Karpas-422 (cell line): ENCODE measurements around the gene ZSCAN10. TPM values are rescaled to one million over a fixed set of nuclear protein-coding genes. Genes with fewer than 3 reads are reported as not detected.
A peak's percentile ranks its signal among the peaks of the same experiment; 100 is the strongest.

Experiments
- DNase-seq: peaks from one replicate; pipeline ENCODE4 v3.0.0-alpha.2; 2015
- H2AFZ ChIP-seq: fragments of 200-600 bp; sonication (generic); 2 replicates; pipeline ENCODE4 v1.6.1; 2014; ENCODE audit warnings: antibody characterized with exemption, low read length, mixed read lengths
- H3K27ac ChIP-seq: fragments of 200-600 bp; sonication (generic); 2 replicates; pipeline ENCODE4 v1.5.1; 2014; ENCODE audit warnings: mild to moderate bottlenecking, low read length, moderate library complexity
- H3K27me3 ChIP-seq: fragments of 200-600 bp; sonication (generic); 2 replicates; pipeline ENCODE4 v1.6.1; 2014; ENCODE audit warnings: low read length, mixed read lengths
- H3K36me3 ChIP-seq: fragments of 200-600 bp; sonication (generic); 2 replicates; pipeline ENCODE4 v1.6.1; 2014; ENCODE audit warnings: low read length, mixed read lengths; ENCODE audit not compliant: insufficient read depth
- H3K4me1 ChIP-seq: fragments of 200-600 bp; sonication (generic); 2 replicates; pipeline ENCODE4 v1.6.1; 2014; ENCODE audit warnings: mild to moderate bottlenecking, low read length, mixed read lengths
- H3K4me2 ChIP-seq: fragments of 200-600 bp; sonication (generic); 2 replicates; pipeline ENCODE4 v1.6.1; 2014; ENCODE audit warnings: low read length, low read depth, mild to moderate bottlenecking; ENCODE audit not compliant: poor library complexity, severe bottlenecking
- H3K4me3 ChIP-seq: fragments of 200-600 bp; sonication (generic); 2 replicates; pipeline ENCODE4 v1.5.1; 2014; ENCODE audit warnings: mild to moderate bottlenecking, antibody characterized with exemption, low read length, mixed read lengths
- H3K79me2 ChIP-seq: fragments of 200-600 bp; sonication (generic); 2 replicates; pipeline ENCODE4 v1.6.1; 2014; ENCODE audit warnings: mild to moderate bottlenecking, low read length, mixed read lengths
- H3K9ac ChIP-seq: fragments of 200-600 bp; sonication (generic); 2 replicates; pipeline ENCODE4 v1.6.0; 2014; ENCODE audit warnings: low read length
- H3K9me2 ChIP-seq: fragments of 200-600 bp; sonication (generic), shearing (Covaris generic); replicated peaks from 2 replicates; pipeline ENCODE4 v1.6.0; 2014; ENCODE audit warnings: mild to moderate bottlenecking, low read length, moderate library complexity; ENCODE audit not compliant: insufficient read depth
- H3K9me3 ChIP-seq: fragments of 300-700, 200-600 bp; sonication (generic); 2 replicates; pipeline ENCODE4 v1.6.1; 2014; ENCODE audit warnings: low read length, mixed read lengths
- H4K20me1 ChIP-seq: fragments of 200-600 bp; sonication (generic); 2 replicates; pipeline ENCODE4 v1.6.1; 2014; ENCODE audit warnings: mild to moderate bottlenecking, antibody characterized with exemption, low read length, low read depth; ENCODE audit not compliant: insufficient read depth
- total RNA-seq: library from RNA; depleted of rRNA; stranded (reverse); fragments of >200 nt; shearing (Covaris generic); gene quantifications from 2 replicates; pipeline ENCODE4 v1.2.3, GENCODE V29; 2014; ENCODE audit warnings: low replicate concordance

The ZSCAN10 gene
- total RNA-seq, 1 experiment from 2014 or later = not detected

GRCh38 chr16:3049921-3050481 lies 49.1 kb downstream of the ZSCAN10 start:
- Histone ChIP-seq H3K4me1 (peaks cover 19% of the 10 kb centered on the region), H3K4me3 (no peak overlapping the region)

DNA sequence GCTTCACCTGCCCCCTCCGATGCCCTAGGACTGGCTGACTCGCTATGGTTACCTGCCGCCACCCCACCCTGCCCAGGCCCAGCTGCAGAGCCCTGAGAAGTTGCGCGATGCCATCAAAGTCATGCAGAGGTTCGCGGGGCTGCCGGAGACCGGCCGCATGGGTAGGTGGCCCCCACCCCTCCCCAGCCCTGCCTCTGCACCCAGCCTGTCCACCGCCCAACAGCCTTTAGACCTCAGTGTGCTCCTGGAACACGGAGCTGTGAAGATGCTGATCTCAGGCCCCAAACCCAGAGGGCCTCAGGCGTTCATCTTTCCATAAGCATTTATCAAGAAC lies 51.7 kb downstream of the ZSCAN10 start:
- Histone ChIP-seq H4K20me1 (no peaks in the 10 kb centered on the region), H3K4me1 (peaks cover 17% of the 10 kb centered on the region), H3K27ac (no peak overlapping the region), H2AFZ (no peak overlapping the region), H3K79me2 (no peaks in the 10 kb centered on the region), H3K36me3 (no peaks in the 10 kb centered on the region), H3K27me3 (no peaks in the 10 kb centered on the region), H3K9ac (no peak overlapping the region), H3K9me2 (no peaks in the 10 kb centered on the region), H3K4me3 (no peak overlapping the region), H3K4me2 (no peak overlapping the region), H3K9me3 (no peaks in the 10 kb centered on the region)
- no peak for DNase-seq

More at GRCh38 chr16:3049921-3050481, 49.1 kb downstream of the ZSCAN10 start:
- H3K27ac ChIP-seq = no peak overlapping the region
- no peaks in the 10 kb centered on the region for H3K9me3 ChIP-seq
- no peaks in the 10 kb centered on the region for H3K9me2 ChIP-seq
- no peaks in the 10 kb centered on the region for H4K20me1 ChIP-seq
- H3K9ac ChIP-seq = no peak overlapping the region
- H3K4me2 ChIP-seq = no peak overlapping the region
- no peak overlapping the region for H2AFZ ChIP-seq
- no peaks in the 10 kb centered on the region for H3K79me2 ChIP-seq
- no peaks in the 10 kb centered on the region for H3K27me3 ChIP-seq
- no peak for DNase-seq
- H3K36me3 ChIP-seq = no peaks in the 10 kb centered on the region

- Histone ChIP-seq H2AFZ (no peak overlapping the region), H3K9me2 (no peaks in the 10 kb centered on the region), H4K20me1 (no peaks in the 10 kb centered on the region), H3K9ac (no peak overlapping the region), H3K36me3 (no peaks in the 10 kb centered on the region), H3K4me2 (no peak overlapping the region), H3K4me3 (no peak overlapping the region), H3K27ac (no peak overlapping the region), H3K9me3 (no peaks in the 10 kb centered on the region), H3K4me1 (peaks cover 17% of the 10 kb centered on the region), H3K79me2 (no peaks in the 10 kb centered on the region), H3K27me3 (no peaks in the 10 kb centered on the region)
- no peak for DNase-seq
Measured at GRCh38 chr16:3046641-3047386, 52.3 kb downstream of the ZSCAN10 start.

DNA sequence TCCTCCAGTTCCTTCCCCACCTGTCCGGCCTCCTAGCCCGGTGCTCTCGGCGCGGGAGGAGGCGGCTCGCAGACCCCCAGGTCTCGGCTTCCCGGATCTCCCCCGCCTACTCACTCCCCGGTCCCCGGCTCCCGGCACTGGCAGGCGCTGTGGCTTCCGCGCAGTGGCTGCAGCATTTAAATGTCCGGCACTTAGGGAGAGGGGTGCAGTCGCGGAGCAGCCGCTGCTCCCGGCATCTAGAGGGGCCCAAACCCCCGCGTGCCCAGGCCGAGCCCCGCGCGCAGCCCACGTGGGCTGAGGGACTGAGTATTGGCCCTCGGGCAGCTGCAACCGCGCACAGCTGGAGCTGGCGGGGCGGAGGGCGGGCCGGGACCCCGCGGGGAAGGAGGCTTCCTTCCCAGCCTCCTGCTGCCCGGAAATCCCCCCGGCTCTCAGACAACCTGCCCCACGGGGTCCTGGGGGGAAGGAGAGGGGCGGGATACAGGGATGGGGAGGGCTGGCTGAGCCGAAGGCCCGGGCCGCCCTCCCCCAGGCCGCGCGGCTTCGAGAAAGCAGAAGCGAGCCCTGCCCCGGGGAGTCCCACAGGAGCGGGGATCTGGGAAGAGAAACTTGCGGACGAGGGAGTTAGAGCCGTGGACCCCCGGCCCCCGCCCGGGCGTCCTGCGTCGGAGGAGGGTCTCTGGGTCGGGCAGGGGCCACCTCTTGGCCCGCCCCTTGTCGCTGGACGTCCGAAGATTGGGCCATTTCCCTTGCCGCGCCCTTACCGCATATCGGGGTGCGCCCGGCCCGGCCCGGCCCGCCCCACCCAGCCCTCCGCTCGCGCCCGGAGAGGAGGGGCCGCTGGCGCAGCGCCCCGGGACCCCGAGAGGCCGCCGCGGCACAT lies 53.1 kb downstream of the ZSCAN10 start, which contains the start of gene MMP25:
Gene MMP25, plus strand, starts transcription at position 804 of the 883 bp plus-strand sequence. CDS start 357 bp downstream, outside the sequence.
- peaks cover 16% of the 10 kb centered on the region for H3K4me1 ChIP-seq
- no peaks in the 10 kb centered on the region for H4K20me1 ChIP-seq
- H2AFZ ChIP-seq = no peak within 1 kb of the TSS
- H3K4me2 ChIP-seq = peak within 1 kb of the TSS; percentile 67
- no peak for DNase-seq
- H3K9me3 ChIP-seq = no peaks in the 10 kb centered on the region
- H3K36me3 ChIP-seq = no peaks in the 10 kb centered on the region
- H3K27ac ChIP-seq = no peak within 1 kb of the TSS
- no peaks in the 10 kb centered on the region for H3K27me3 ChIP-seq
- no peaks in the 10 kb centered on the region for H3K79me2 ChIP-seq
- peak within 1 kb of the TSS; percentile 59; the same call in 1 of the 2 replicates for H3K4me3 ChIP-seq
- H3K9me2 ChIP-seq = no peaks in the 10 kb centered on the region
- peak within 1 kb of the TSS; percentile 53 for H3K9ac ChIP-seq

GRCh38 chr16:3044708-3045107 lies 54.4 kb downstream of the ZSCAN10 start:
- Histone ChIP-seq H3K79me2 (no peaks in the 10 kb centered on the region), H3K4me3 (no peak overlapping the region), H3K36me3 (no peaks in the 10 kb centered on the region), H3K9me2 (no peaks in the 10 kb centered on the region), H3K9ac (no peak overlapping the region), H3K9me3 (no peaks in the 10 kb centered on the region), H3K4me2 (no peak overlapping the region), H2AFZ (no peak overlapping the region), H3K27ac (no peak overlapping the region), H4K20me1 (no peaks in the 10 kb centered on the region), H3K4me1 (peaks cover 7% of the 10 kb centered on the region), H3K27me3 (no peaks in the 10 kb centered on the region)
- no peak for DNase-seq

DNA sequence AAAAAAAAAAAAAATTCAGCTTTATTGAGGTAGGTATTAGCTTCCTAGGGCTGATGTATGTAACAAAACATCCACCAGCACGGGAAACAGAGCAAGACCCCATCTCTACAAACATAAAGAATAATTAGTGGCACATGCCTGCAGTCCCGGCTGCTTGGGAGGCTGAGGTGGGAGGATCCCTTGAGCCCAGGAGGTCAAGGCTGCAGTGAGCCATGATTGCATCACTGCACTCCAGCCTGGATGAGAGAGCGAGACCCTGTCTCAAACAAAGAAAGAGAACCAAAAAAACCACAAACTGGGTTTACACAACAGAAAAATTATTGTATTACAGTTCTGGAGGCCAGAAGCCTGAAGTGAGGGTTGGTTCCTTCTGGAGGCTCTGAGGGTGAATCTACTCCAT lies 56.7 kb downstream of the ZSCAN10 start:
- no peak overlapping the region for H3K4me3 ChIP-seq
- no peak overlapping the region for H3K27ac ChIP-seq
- H3K9ac ChIP-seq = no peak overlapping the region
- H3K27me3 ChIP-seq = no peaks in the 10 kb centered on the region
- no peak overlapping the region for H3K4me2 ChIP-seq
- no peaks in the 10 kb centered on the region for H3K9me3 ChIP-seq
- no peaks in the 10 kb centered on the region for H4K20me1 ChIP-seq
- H3K36me3 ChIP-seq = no peaks in the 10 kb centered on the region
- no peak for DNase-seq
- H2AFZ ChIP-seq = no peak overlapping the region
- peaks cover 7% of the 10 kb centered on the region for H3K4me1 ChIP-seq
- H3K79me2 ChIP-seq = no peaks in the 10 kb centered on the region
- no peaks in the 10 kb centered on the region for H3K9me2 ChIP-seq

DNA sequence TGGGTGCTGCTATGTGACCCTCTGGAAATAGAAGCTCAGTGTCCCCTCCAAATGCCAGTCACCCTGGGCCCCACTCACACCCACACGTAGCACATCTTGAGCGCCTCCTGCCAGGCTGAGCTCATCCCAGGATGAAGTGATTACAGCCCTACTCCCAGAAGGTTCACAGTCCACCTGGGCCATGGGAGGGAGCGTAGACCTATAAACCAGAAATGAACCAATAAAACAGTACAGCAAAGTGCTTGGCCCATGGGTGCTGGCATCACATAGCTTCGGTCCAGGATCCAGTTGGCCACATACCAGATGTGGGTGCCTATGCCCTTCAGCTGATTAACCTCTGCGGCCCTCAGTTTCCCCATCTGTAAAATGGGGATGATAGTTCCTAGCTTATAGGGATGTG lies 60.2 kb downstream of the ZSCAN10 start:
- H3K9ac ChIP-seq = no peak overlapping the region
- H3K9me2 ChIP-seq = no peaks in the 10 kb centered on the region
- no peaks in the 10 kb centered on the region for H4K20me1 ChIP-seq
- H3K9me3 ChIP-seq = no peaks in the 10 kb centered on the region
- no peak overlapping the region for H3K27ac ChIP-seq
- H3K4me1 ChIP-seq = no peaks in the 10 kb centered on the region
- no peaks in the 10 kb centered on the region for H3K27me3 ChIP-seq
- no peak overlapping the region for H3K4me2 ChIP-seq
- no peak overlapping the region for H2AFZ ChIP-seq
- no peaks in the 10 kb centered on the region for H3K36me3 ChIP-seq
- no peak overlapping the region for H3K4me3 ChIP-seq
- DNase-seq = no peak
- no peaks in the 10 kb centered on the region for H3K79me2 ChIP-seq
